HG02943 (cell line): ENCODE results near the gene DNAH17.

Experiments used
- ATAC-seq: cut with Tn5 transposase; IDR thresholded peaks from one replicate; pipeline ENCODE4 v1.9.1; 2021; ENCODE audit warnings: mild to moderate bottlenecking, low read depth, moderate library complexity; ENCODE audit not compliant: unreplicated experiment

The DNAH17 gene

GRCh38 chr17:78486228-78486802 lies 90.9 kb downstream of the DNAH17 start:
- no peak for ATAC-seq

DNA sequence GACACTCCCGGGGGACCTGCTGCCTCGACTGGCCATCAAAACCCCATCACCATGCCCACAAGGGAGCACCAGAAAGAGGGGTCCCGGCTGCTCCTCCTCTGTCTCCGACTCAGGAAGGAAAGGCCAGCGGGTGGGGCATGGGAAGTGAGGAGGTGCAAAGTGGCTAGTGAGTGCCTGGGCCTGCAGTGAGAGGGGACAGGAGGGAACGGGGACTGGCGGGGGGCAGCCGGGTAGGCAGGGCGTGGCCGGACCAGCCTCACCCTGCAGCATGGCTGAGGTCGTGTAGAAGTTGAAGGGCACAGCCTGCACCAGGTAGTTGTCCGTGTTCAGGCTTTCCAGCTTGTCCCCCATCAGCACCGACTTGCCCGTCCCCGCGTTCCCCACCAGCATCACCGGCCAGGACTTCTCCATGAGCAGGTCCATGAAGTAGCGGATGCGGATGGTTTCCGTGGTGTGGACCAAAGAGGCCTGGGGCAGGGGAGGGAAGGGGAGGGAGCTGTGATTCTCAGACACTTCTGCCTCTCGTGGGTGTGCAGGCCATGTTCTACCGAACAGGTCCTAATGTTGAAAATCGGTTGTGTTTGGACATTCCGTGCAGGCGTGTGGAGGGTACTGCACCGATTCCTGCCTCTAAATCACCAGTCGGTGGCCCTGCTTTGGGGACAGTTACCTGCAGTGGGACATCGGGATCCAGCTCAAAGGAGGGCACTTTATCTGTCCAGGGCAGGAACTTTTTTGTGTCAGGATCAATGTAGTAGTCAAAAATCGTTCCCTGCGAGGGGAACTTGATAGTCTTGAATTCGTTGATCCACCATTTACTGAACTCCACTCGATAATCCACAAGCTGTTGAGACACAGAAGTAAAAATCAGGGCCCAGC lies 91.7 kb downstream of the DNAH17 start:
- no peak for ATAC-seq

DNA sequence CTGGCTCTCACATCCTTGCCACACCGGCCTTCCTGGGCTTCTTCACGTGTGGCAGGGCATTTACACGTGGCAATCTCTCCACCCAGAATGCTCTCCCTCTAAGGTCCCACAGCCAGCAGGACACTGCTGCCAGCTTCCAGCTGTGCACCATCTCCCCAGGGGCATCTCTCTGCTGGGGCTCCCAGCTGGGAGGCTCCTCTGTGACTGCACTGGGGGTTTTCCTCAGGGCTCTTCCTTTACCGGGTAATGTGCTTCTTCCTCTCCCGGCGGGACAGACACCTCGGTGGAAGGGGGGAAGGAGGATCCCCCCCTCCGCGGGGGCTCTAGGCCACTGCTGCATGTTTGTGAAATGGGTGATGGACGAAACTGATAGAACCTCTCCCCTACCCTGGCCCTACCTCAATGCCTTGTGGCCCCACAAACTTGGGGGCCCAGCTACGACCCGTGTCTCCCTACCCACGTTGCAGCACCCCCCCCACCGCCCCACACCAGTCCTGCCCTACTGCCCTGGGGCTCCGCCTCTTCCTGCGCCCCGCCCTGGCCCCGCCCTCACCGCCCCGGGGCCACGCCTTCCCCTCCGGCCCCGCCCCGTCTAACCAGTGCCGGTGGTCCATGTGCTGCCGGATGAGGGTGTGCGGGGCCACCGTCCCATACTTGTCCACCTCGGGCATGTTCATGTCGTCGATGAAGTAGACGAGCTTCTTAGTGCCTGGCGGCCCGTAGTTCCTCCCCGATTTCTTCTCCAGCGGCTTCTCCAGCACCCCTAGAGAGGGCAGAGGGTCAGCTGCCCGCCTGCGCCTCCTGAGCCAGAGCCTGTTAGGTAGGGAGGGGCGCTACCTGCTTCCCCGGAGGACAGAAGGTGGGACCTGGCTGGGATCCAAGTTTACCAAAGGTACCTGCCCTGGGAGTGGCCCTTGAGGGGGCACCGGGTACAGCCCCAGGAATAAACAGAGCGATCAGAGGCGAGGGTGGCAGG lies 92.6 kb downstream of the DNAH17 start:
- peak; percentile 59 for ATAC-seq

GRCh38 chr17:78479369-78479768 lies 97.8 kb downstream of the DNAH17 start:
- no peak for ATAC-seq

DNA sequence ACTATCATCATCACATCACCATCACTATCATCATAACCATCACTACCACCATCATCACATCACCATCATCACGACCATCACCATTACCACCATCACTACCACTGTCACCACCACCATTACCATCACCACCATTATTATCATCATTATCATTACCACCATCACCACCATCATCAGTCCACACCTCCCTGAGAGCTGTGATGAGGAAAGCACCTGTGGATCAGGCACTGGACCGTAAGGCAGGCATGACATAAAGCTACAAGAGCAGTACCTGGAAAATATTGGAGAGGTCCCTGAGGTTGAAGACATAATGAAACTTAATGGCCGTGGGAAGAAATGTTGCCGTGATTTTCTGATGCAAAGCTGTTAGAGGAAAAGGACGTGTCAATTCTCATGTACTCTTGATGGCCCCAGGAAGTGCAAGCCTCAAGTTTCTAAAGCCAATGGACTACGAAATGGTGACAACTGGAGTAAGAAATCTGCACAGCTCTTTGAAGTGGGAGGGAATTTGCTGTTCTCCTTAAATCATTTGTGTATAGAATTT lies 98.4 kb downstream of the DNAH17 start:
- ATAC-seq: no peak

DNA sequence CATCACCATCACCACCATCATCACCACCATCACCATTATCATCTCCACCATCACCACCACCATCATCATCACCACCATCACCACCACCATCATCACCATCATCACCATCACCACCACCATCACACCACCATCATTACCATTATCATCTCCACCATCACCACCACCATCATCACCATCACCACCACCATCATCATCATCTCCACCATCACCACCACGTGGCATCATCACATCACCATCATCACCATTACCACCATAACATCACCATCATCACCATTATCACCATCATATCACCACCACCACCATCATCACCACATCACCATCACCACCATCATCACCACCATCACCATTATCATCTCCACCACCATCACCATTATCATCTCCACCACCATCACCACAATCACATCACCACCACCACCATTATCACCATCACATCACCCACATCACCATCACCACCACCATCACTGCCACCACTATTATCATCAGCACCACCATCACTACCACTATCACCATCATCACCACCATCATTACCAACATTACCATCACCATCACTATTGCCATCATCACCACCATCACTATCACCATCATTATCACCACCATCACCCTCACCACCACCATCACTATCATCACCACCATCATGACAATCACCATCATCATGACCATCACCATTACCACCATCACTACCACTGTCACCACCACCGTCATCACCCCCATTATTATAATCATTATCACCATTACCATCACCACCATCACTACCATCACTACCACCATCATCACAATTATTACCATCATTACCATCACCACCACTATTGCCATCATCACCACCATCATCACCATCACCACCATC lies 99.1 kb downstream of the DNAH17 start:
- no peak for ATAC-seq

DNA sequence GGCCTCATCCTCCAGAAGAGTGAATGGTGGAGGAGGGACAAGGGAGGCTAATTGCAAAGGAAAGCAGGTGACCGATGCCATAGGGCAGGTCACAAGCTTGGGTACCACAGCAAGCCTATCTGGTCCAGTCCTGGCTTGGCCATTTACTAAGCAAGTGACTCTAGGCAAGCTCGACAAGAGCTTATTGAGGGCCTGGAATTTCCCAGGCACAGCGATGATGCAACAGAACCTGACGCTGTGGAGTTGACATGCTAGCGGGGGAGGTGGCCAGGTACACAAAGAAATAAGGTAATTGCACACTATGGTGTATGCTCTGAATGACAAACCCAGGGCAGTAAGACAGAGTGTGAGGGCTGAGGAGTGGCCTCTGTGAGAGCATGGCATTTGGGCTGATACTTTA lies 100.2 kb downstream of the DNAH17 start:
- no peak for ATAC-seq

- no peak for ATAC-seq
Observed at GRCh38 chr17:78476149-78476548, 101.0 kb downstream of the DNAH17 start.

DNA sequence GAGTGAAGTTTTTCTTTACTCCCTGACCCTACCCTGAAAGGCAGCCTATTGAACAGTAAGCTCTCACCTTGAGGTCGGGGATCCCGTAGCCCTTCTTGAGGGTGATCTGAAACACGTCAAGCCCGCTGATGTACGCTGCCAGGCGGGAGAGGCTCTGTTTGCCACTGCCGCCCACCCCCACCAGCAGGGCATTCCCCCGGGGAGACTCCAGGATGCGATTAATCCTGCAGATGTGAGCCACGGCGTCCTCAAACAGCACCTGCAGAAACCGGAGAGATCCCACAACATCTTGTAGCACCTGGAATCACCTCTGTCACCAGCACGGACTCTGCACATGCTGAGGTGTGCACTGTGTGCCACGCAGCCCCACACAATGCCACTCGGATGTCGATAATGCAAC lies 102.0 kb downstream of the DNAH17 start:
- ATAC-seq: peak; percentile 22

DNA sequence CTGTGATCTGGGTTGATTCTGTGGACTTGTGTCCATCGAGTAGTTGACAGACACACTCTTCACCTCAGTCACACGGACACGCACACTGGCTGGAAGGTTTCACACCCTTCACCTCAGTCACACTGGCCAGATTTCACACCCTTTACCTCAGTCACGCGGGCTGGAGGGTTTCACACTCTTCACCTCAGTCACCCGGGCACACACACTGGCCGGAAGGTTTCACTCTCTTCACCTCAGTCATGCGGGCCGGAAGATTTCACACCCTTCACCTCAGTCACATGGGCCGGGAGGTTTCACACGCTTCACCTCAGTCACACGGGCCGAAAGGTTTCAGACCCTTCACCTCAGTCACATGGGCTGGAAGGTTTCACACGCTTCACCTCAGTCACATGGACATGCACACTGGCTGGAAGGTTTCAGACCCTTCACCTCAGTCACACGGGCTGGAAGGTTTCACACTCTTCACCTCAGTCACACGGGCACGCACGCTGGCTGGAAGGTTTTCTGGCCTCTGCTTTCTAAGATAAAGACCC lies 102.5 kb downstream of the DNAH17 start:
- ATAC-seq: peak; percentile 68

- ATAC-seq: no peak
Observed at GRCh38 chr17:78473951-78474613, 103.1 kb downstream of the DNAH17 start.

- peak; percentile 41 for ATAC-seq
Observed at GRCh38 chr17:78472035-78472905, 104.9 kb downstream of the DNAH17 start.

DNA sequence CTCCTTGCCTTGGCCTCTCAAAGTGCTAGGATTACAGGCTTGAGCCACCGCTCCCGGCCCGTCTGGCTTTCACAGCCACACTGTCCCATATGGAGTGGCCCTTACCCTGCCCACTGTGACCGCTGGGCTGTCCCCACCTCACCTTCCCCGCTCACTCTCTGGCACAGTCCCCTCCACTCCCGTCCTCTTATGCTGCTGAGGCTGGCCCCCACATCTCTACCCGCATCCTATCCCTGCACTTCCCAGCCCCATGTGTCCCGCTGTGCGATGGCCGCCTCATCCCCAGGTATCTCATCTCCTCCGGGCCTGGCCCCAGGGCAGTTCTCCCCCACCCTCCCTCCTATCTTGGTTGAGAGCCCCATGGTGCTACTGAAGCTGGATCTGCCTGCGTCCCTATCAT lies 105.6 kb downstream of the DNAH17 start:
- ATAC-seq: no peak

DNA sequence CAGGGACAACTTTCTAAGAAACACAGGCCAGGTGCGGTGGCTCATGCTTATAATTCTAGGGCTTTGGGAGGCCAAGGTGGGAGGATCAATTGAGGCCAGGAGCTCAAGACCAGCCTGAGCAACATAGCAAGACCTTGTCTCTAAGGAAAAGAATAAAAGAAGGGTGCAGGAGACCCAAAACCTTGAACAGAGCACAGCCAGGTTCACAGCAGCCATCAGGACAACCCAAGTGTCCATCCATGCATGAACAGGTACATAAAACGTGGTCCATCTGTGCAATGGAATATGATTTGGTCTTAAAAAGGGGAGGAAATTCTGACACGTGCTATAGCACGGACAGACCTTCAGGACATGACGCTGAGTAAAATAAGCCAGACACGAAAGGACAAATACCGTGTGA lies 107.8 kb downstream of the DNAH17 start:
- no peak for ATAC-seq

- ATAC-seq: no peak
Observed at GRCh38 chr17:78468366-78468765, 108.8 kb downstream of the DNAH17 start.

- ATAC-seq: no peak
Observed at GRCh38 chr17:78466786-78467715, 110.1 kb downstream of the DNAH17 start.
